A549 (cell line): ENCODE data around the gene PRMT7. TPM values are rescaled to one million over a fixed set of nuclear protein-coding genes. Genes with fewer than 3 reads are reported as not detected.

ENCODE experiments used
- ATAC-seq, 2 experiments: fragments of 200-7000 bp in 1 of 2; fragments of >200 bp in 1 of 2; cut with Nextera tagmentation in 1 of 2; cut with Tn5 transposase in 1 of 2; 3 replicates each; pipeline versions ENCODE4 v1.8.0 to v1.9.1; 2018 to 2020; ENCODE audit warnings: mild to moderate bottlenecking in 1 of 2, moderate library complexity in 1 of 2
- CTCF ChIA-PET: fragments of 300-600 bp; sonication (Branson Sonifier 250); formaldehyde crosslinking; extraction: SDS; loops from one replicate; lab custom pipeline; 2021; ENCODE audit warnings: antibody characterized with exemption, inconsistent platforms; lab: Yijun Ruan, JAX
- POLR2A ChIA-PET: fragments of 350-600 bp; formaldehyde crosslinking; extraction: SDS; loops from one replicate; lab custom pipeline; 2021; ENCODE audit warnings: antibody characterized with exemption, inconsistent platforms; lab: Yijun Ruan, JAX
- DNase-seq, 2 experiments: peaks; one replicate each; pipeline versions ENCODE4 v3.0.0 to v3.0.0-alpha.2; 2011 to 2016; ENCODE audit warnings: low read depth in 1 of 2, low spot score in 1 of 2
- FAIRE-seq: peaks from 2 replicates; lab custom pipeline; 2011; peaks lifted over from hg19 to GRCh38; lab: Jason Lieb, UNC
- H3K27ac ChIP-seq, 2 experiments: fragments of >200 bp; sonication (Bioruptor Twin); formaldehyde crosslinking; 3 replicates each; pipeline ENCODE4 v1.5.1; 2016 to 2017
- H3K4me1 ChIP-seq: fragments of >200 bp; sonication (Bioruptor Twin); formaldehyde crosslinking; 3 replicates; pipeline ENCODE4 v1.6.1; 2016
- H3K4me2 ChIP-seq: fragments of >200 bp; sonication (Bioruptor Twin); formaldehyde crosslinking; 3 replicates; pipeline ENCODE4 v1.6.1; 2016
- H3K4me3 ChIP-seq: fragments of >200 bp; sonication (Bioruptor Twin); formaldehyde crosslinking; 3 replicates; pipeline ENCODE4 v1.5.1; 2016
- H3K9me3 ChIP-seq: fragments of >200 bp; sonication (Bioruptor Twin); formaldehyde crosslinking; 3 replicates; pipeline ENCODE4 v1.6.1; 2016
- BHLHE40 ChIP-seq: IDR thresholded peaks from 2 replicates; pipeline ENCODE4 v1.6.1; 2012; ENCODE audit warnings: low read depth, low read length, inconsistent platforms
- CBX8 ChIP-seq: fragments of 200-600 bp; sonication (generic); IDR thresholded peaks from 2 replicates; pipeline ENCODE4 v1.6.1; 2016
- CHD2 ChIP-seq: fragments of 150-350 bp; IDR thresholded peaks from 2 replicates; pipeline ENCODE4 v1.6.1; 2014; ENCODE audit warnings: low read length; ENCODE audit not compliant: partially characterized antibody
- EHMT2 ChIP-seq: fragments of 200-600 bp; sonication (generic); IDR thresholded peaks from 2 replicates; pipeline ENCODE4 v1.6.1; 2016; ENCODE audit warnings: antibody characterized with exemption, low read depth, mild to moderate bottlenecking, moderate library complexity
- FOSB ChIP-seq: fragments of 250-450 bp; sonication (Bioruptor Pico); IDR thresholded peaks from 2 replicates; pipeline ENCODE4 v1.5.0; 2020; ENCODE audit warnings: mild to moderate bottlenecking, moderate library complexity
- FOSL2 ChIP-seq, 2 experiments: fragments of 450-650 bp in 1 of 2; fragments of >200 bp in 1 of 2; sonication (Bioruptor Twin) in 1 of 2; formaldehyde crosslinking; IDR thresholded peaks; 2 replicates each; pipeline versions ENCODE4 v1.5.0 to v1.6.1; 2016 to 2020; ENCODE audit warnings: mild to moderate bottlenecking in 1 of 2, moderate library complexity in 1 of 2
- FOXS1 ChIP-seq: fragments of 250-450 bp; sonication (Bioruptor Pico); IDR thresholded peaks from 2 replicates; pipeline ENCODE4 v1.5.0; 2020; ENCODE audit warnings: mild to moderate bottlenecking, moderate library complexity
- JUNB ChIP-seq: fragments of >200 bp; sonication (Bioruptor Twin); formaldehyde crosslinking; IDR thresholded peaks from 2 replicates; pipeline ENCODE4 v1.6.1; 2016
- MAFK ChIP-seq: fragments of 450-650 bp; IDR thresholded peaks from 2 replicates; pipeline ENCODE4 v1.6.1; 2014; ENCODE audit not compliant: partially characterized antibody
- NPAS2 ChIP-seq: fragments of 250-450 bp; sonication (Bioruptor Pico); IDR thresholded peaks from 2 replicates; pipeline ENCODE4 v1.8.0; 2022; ENCODE audit warnings: mild to moderate bottlenecking, moderate library complexity, borderline replicate concordance
- NR3C1 ChIP-seq: fragments of >200 bp; sonication (Bioruptor Twin); formaldehyde crosslinking; IDR thresholded peaks from 3 replicates; pipeline ENCODE4 v1.6.1; 2017
- POLR2AphosphoS2 ChIP-seq: conservative IDR thresholded peaks from 2 replicates; pipeline ENCODE4 v1.6.1; 2012; ENCODE audit warnings: low read length, improper control_type of control experiment, inconsistent platforms
- RARB ChIP-seq: fragments of 250-450 bp; sonication (Bioruptor Pico); IDR thresholded peaks from 2 replicates; pipeline ENCODE4 v1.8.0; 2021; ENCODE audit warnings: mild to moderate bottlenecking, moderate library complexity
- RCOR1 ChIP-seq: fragments of 150-350 bp; IDR thresholded peaks from 2 replicates; pipeline ENCODE4 v1.6.1; 2014; ENCODE audit warnings: antibody characterized with exemption, low read length, low read depth
- RNF2 ChIP-seq: fragments of 200-600 bp; sonication (generic); IDR thresholded peaks from 2 replicates; pipeline ENCODE4 v1.6.1; 2016; ENCODE audit warnings: low read depth, mild to moderate bottlenecking, antibody characterized with exemption, moderate library complexity, borderline replicate concordance
- SREBF2 ChIP-seq: fragments of 450-650 bp; IDR thresholded peaks from 2 replicates; pipeline ENCODE4 v1.6.1; 2014; ENCODE audit warnings: mild to moderate bottlenecking, moderate library complexity
- TP53 ChIP-seq: fragments of 250-450 bp; sonication (Bioruptor Pico); IDR thresholded peaks from 2 replicates; pipeline ENCODE4 v1.5.0; 2021; ENCODE audit warnings: mild to moderate bottlenecking, moderate library complexity
- ZFP36 ChIP-seq: fragments of 450-650 bp; IDR thresholded peaks from 2 replicates; pipeline ENCODE4 v1.6.1; 2014; ENCODE audit warnings: borderline replicate concordance; ENCODE audit not compliant: partially characterized antibody
- WGBS: methylation state at CpG from one replicate; pipeline ENCODE4 v1.1.6; 2017; ENCODE audit errors: missing lambda C conversion rate; 5-methylcytosine and 5-hydroxymethylcytosine counted together
- polyA plus RNA-seq, 4 experiments: library from polyadenylated mRNA; depleted of rRNA in 3 of 4; stranded (reverse); fragments of >200 nt; fragmentation: RNase III in 1 of 4; extraction: RNeasy Plus Mini Kit Qiagen cat#74134 plus additional on column Dnase treatment in 1 of 4; gene quantifications; 2 replicates in 3 of 4; 3 replicates in 1 of 4; pipeline ENCODE4 v1.2.3, GENCODE V29; 2011 to 2017
- TF ChIP-seq, protein P1 (sequence below): IDR thresholded peaks from 2 replicates; pipeline ENCODE4 v1.6.1; 2012
- TF ChIP-seq, protein P2 (sequence below): IDR thresholded peaks from 2 replicates; pipeline ENCODE4 v1.6.1; 2012; ENCODE audit warnings: low read depth, borderline replicate concordance
- TF ChIP-seq, protein P3 (sequence below): fragments of 450-650 bp; IDR thresholded peaks from 2 replicates; pipeline ENCODE4 v1.6.1; 2014; ENCODE audit warnings: antibody characterized with exemption
- TF ChIP-seq, protein P4 (sequence below): IDR thresholded peaks from 2 replicates; pipeline ENCODE4 v1.6.1; 2012
- TF ChIP-seq, protein P5 (sequence below): fragments of 250-450 bp; sonication (Bioruptor Pico); IDR thresholded peaks from 2 replicates; pipeline ENCODE4 v1.5.0; 2020; ENCODE audit warnings: low read depth, mild to moderate bottlenecking, moderate library complexity

PRMT7 gene
- polyA plus RNA-seq, 2 of the 4 experiments (the other 2 are of a cell fraction): 37.1 to 44.7 TPM

DNA sequence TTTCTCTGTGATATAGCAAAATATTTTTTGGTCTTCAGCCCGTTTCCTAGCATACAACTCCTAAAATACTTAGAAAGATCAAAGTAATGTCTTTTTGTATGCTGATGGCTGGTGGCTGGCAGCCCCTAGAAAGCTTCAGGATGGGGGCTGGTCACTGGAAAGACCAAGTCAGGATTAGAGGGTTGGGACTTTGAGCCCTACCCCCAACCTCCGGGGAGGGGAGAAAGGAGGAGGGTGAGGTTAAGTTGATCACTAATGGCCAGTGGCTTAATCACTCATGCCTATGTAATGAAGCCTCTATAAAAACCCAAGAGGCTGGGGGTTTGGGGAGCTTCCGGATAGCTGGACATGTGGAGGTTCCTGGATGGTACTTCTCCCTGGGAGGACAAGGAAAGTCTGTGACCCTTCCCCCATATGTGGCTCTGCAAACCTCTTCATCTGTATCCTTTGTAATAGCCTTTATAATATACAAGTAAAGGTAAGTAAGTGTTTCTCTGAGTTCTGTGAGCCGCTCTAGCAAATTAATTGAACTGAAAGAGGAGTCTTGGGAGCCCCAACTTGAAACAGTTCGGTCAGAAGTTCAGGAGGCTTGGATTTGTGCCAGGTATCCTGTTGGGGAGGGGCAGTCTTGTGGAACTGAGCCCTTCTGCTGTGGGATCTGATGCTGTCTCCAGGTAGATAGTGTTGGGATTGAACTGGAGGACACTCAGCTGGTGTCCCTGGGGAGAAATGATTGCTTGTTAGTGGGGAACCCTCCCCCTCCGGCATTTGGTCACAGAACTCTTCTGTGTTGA is 43.0 kb upstream of the PRMT7 start:
- CTCF ChIA-PET: interaction anchor here (0.8 to 1.7 kb wide), 5 partner anchors 12 to 253 kb away, joined by 3 to 4 read pairs (median 3); no protein-coding TSS in a partner anchor
- H3K4me3 ChIP-seq: no peak overlapping the region
- POLR2A ChIA-PET: no interaction called here

DNA sequence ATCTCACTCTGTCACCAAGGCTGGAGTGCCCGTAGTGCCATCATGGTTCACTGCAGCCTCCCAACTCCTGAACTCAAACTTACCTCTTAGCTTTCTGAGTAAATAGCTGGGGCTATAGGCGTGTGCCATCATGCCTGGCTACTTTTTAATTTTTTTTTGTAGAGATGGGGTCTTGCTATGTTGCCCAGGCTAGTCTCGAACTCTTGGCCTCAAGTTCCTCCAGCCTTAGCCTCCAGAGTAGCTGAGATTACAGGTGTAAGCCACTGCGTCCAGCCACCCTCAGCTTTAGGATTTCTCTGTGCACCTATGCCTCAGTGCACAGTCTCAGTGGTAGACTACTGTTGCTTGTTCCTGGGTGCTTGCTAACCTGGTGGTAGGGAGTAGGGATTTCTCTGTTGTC is 41.0 kb upstream of the PRMT7 start:
- POLR2A ChIA-PET: no interaction called here
- Histone ChIP-seq H3K4me3 (no peak overlapping the region), H3K9me3 (no peaks in the 10 kb centered on the region), H3K4me2 (no peak overlapping the region), H3K4me1 (peaks cover 43% of the 10 kb centered on the region), H3K27ac (no peak overlapping the region)
- WGBS: 94% methylated on average over 4 of the region's 4 CpGs
- no peak for ATAC-seq
- FAIRE-seq: no peak
- DNase-seq: no peak
- no peak for TF ChIP-seq RARB (CRISPR knock-in tag)
- TF ChIP-seq POLR2AphosphoS2: no peak
- TF ChIP-seq ZFP36: no peak
- TF ChIP-seq, protein P1, sequence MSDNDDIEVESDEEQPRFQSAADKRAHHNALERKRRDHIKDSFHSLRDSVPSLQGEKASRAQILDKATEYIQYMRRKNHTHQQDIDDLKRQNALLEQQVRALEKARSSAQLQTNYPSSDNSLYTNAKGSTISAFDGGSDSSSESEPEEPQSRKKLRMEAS: no peak
- TF ChIP-seq, protein P2, sequence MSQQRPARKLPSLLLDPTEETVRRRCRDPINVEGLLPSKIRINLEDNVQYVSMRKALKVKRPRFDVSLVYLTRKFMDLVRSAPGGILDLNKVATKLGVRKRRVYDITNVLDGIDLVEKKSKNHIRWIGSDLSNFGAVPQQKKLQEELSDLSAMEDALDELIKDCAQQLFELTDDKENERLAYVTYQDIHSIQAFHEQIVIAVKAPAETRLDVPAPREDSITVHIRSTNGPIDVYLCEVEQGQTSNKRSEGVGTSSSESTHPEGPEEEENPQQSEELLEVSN: no peak
- no peak for TF ChIP-seq JUNB
- TF ChIP-seq CHD2: no peak
- TF ChIP-seq TP53: no peak
- TF ChIP-seq CBX8: no peak
- no peak for TF ChIP-seq RCOR1
- TF ChIP-seq, protein P3, sequence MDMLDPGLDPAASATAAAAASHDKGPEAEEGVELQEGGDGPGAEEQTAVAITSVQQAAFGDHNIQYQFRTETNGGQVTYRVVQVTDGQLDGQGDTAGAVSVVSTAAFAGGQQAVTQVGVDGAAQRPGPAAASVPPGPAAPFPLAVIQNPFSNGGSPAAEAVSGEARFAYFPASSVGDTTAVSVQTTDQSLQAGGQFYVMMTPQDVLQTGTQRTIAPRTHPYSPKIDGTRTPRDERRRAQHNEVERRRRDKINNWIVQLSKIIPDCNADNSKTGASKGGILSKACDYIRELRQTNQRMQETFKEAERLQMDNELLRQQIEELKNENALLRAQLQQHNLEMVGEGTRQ: no peak
- no peak for TF ChIP-seq MAFK
- TF ChIP-seq RNF2: no peak
- TF ChIP-seq FOSL2 (IDR thresholded peaks at IDR 0.05): no peak
- no peak for TF ChIP-seq FOSL2 (CRISPR knock-in tag; IDR thresholded peaks at IDR 0.05)
- no peak for TF ChIP-seq EHMT2
- TF ChIP-seq SREBF2: no peak
- TF ChIP-seq, protein P4, sequence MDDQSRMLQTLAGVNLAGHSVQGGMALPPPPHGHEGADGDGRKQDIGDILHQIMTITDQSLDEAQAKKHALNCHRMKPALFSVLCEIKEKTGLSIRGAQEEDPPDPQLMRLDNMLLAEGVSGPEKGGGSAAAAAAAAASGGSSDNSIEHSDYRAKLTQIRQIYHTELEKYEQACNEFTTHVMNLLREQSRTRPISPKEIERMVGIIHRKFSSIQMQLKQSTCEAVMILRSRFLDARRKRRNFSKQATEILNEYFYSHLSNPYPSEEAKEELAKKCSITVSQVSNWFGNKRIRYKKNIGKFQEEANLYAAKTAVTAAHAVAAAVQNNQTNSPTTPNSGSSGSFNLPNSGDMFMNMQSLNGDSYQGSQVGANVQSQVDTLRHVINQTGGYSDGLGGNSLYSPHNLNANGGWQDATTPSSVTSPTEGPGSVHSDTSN: no peak
- TF ChIP-seq, protein P5, sequence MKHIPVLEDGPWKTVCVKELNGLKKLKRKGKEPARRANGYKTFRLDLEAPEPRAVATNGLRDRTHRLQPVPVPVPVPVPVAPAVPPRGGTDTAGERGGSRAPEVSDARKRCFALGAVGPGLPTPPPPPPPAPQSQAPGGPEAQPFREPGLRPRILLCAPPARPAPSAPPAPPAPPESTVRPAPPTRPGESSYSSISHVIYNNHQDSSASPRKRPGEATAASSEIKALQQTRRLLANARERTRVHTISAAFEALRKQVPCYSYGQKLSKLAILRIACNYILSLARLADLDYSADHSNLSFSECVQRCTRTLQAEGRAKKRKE (CRISPR knock-in tag): no peak
- no peak for TF ChIP-seq BHLHE40
- TF ChIP-seq, all 56 proteins: peak for 0
- CTCF ChIA-PET: interaction anchor here (1.0 to 2.0 kb wide), 5 partner anchors 8 to 41 kb away, joined by 3 to 6 read pairs (median 4); partner anchors contain the start of genes PRMT7 and SLC7A6OS

More for the DNA sequence above, 43.0 kb upstream of the PRMT7 start:
- ATAC-seq: no peak
- WGBS: 82% methylated on average over 6 of the region's 6 CpGs
- Histone ChIP-seq H3K9me3 (no peaks in the 10 kb centered on the region), H3K4me2 (peak overlapping the region; percentile 45), H3K27ac (peak overlapping the region in 1 of 2 experiments; percentile 54; a peak in 3 of 6 replicates)
- FAIRE-seq: no peak
- no peak for TF ChIP-seq MAFK
- no peak for TF ChIP-seq NPAS2
- no peak for TF ChIP-seq CBX8
- TF ChIP-seq NR3C1: no peak
- no peak for TF ChIP-seq FOXS1 (CRISPR knock-in tag)
- TF ChIP-seq FOSB (CRISPR knock-in tag): no peak
- TF ChIP-seq, all 56 proteins: peak for 0
- no peak for DNase-seq
- peaks cover 50% of the 10 kb centered on the region for H3K4me1 ChIP-seq
